Measurements from ENCODE around the gene SPATA21. TPM values are rescaled to one million over a fixed set of nuclear protein-coding genes. Genes with fewer than 3 reads are reported as not detected.
"Not testable (repeated sequence)": the region's sequence is repeated elsewhere in the genome, so short reads cannot be mapped to it uniquely, and the experiment has no call there.

SPATA21 gene
- polyA plus RNA-seq, 1 donor from 2014 or later: not detected

DNA sequence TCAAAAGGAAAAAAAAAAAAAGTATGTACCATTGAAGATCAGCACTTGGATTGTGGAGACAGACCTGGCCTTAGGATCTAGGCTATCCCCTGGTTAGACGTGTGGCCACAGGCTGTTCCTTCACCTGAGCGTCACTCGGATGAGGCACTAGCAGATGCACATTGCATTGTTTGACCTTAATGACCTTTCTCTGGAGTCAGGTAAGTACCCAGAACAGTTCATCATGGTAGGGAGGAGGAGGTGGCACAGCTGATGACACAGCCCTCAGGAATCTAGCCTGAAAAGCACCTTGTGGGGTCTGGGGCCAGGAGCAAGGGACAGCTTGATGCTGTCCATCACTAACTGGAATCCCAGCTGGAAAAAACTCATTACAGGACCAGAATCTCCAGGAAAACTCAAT lies 24.5 kb upstream of the SPATA21 start:
- Mint-ChIP-seq H3K4me3 (no peak overlapping the region), H3K27me3 (no peaks in the 10 kb centered on the region), H3K27ac (peak overlapping the region in 1 of 3 donors; percentile 85), H3K36me3 (peaks cover 4% of the 10 kb centered on the region), H3K9me3 (no peaks in the 10 kb centered on the region), H3K4me1 (peaks cover 0 to 9% (median 0%) of the 10 kb centered on the region in 3 donors)

DNA sequence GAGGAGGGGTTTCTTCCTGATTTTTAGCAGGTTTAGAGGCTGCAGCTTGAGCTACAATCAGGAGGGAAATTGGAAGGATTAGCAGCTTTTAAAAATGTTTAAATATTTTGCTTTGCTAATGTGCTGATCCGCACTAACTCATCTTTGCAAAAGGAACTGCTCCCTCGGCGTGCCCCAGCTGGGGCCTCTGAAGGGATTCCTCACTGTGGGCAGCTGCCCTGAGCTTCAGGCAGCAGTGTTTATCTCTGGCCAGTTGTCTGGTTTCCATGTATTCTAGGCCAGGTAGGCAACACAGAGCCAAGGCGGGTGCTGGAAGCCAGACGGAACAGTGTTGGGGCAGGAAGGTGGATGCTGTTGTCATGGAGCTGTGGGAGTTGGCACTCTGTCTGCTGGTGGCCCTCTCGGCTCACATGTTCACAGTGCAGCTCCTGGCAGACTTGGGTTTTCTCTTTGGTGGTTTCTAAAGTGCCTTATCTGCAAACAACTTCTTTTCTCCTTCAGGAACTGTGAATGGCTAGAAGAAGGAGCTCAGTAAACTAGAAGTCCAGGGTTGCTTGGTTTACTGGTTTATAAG lies 22.2 kb upstream of the SPATA21 start:
- no peaks in the 10 kb centered on the region for H3K36me3 Mint-ChIP-seq
- no peaks in the 10 kb centered on the region for H3K9me3 Mint-ChIP-seq
- peaks cover 0 to 7% (median 0%) of the 10 kb centered on the region in 3 donors for H3K4me1 Mint-ChIP-seq
- H3K27me3 Mint-ChIP-seq: no peaks in the 10 kb centered on the region
- no peak overlapping the region for H3K4me3 Mint-ChIP-seq
- no peak overlapping the region for H3K27ac Mint-ChIP-seq

DNA sequence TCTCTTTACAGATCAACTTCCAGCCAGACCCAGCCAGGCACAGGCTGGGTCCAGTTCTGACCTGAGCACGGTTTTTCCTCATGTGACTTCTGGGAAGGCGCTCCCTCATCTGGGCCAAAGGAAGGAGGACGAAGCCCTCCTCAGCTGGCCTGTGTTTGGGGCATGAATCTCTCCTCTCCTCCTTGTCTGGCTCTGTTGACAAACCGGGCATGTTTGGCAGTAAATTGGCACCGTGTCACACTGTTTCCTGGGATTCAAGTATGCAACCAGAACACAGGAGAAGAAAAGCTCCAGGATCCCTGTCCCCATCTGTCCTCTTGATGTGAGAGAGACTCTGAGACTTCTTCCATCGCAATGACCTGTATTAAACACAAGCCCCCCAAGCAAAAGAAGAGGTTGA lies 21.6 kb upstream of the SPATA21 start:
- H3K4me3 Mint-ChIP-seq: no peak overlapping the region
- H3K27ac Mint-ChIP-seq: no peak overlapping the region
- no peaks in the 10 kb centered on the region for H3K36me3 Mint-ChIP-seq
- no peaks in the 10 kb centered on the region for H3K9me3 Mint-ChIP-seq
- no peaks in the 10 kb centered on the region for H3K27me3 Mint-ChIP-seq
- H3K4me1 Mint-ChIP-seq: peaks cover 0 to 7% (median 0%) of the 10 kb centered on the region in 3 donors

DNA sequence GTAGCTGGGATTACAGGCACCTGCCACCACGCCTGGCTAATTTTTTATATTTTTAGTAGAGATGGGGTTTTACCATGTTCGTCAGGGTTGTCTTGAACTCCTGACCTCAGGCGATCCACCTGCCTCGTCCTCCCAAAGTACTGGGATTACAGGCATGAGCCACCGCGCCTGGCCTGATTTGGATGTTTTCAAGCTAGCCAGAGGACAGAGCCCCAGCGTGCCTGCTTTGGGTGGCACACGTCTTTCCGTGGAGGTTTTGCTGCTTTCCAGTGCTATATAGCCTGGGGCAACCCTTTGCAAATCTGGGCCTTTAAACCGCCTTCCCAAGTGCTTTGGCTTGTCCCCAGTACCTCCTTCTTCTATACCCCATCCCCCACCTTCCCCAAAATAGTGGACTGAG lies 18.9 kb upstream of the SPATA21 start:
- H3K4me3 Mint-ChIP-seq, H3K9me3 Mint-ChIP-seq, H3K36me3 Mint-ChIP-seq, H3K27me3 Mint-ChIP-seq: not testable (repeated sequence)
- peaks cover 5 to 11% (median 11%) of the 10 kb centered on the region in 3 donors for H3K4me1 Mint-ChIP-seq
- peak overlapping the region in 1 of 3 donors; percentile 14 for H3K27ac Mint-ChIP-seq

DNA sequence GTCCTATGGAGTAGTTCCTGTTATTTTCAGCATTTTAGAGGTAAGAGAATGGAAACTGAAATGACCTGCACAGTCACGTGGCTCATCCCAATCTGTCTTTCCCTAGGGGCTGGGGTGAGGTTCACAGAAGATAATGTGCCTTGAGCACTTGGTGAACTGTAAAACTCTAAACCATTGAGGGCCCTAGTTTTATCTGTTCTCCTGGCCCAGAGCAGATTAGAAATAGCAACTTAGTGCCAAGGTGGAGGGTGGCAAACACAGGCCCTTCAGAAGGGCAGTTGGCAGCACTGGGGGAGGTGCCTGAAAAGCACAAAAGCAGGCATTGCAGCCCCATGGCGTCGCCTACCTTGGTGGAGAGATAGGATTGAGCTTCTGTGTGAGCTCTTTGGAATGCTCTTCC lies 17.7 kb upstream of the SPATA21 start:
- H3K27ac Mint-ChIP-seq, H3K36me3 Mint-ChIP-seq, H3K9me3 Mint-ChIP-seq, H3K4me3 Mint-ChIP-seq, H3K27me3 Mint-ChIP-seq: not testable (repeated sequence)
- H3K4me1 Mint-ChIP-seq: peaks cover 8 to 18% (median 11%) of the 10 kb centered on the region in 3 donors

DNA sequence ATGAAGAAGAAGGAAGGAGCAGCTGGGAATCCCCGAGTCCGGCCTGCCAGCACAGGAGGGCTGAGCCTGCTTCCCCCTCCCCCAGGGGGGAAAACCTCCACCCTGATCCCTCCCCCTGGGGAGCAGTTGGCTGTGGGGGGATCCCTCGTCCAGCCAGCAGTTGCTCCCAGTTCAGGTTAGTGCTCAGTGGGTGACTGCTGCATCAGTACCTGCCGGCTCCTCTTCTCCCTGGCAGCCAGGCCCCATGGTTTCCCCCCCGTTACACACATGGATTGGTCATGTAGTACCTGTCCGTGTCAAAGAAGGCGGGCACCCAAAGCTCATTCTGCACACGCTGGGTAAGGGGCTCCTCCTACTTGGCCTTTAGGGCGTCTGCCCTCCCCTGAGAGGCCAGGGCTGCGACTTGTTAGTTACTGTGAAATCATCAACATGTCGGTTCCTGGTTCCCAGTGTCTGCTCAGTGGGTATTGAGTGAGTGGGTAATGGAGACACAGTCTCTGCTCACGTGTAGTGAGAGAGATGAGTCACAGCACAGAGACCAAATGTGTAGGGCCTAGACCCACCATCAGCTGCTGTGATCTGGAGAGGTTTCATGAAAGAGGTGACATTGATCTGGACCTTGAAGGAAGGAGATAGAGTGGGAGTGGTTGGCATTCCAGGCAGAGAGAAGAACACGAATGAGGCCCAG lies 14.8 kb upstream of the SPATA21 start:
- peak overlapping the region in 2 of 4 donors; percentile 5 to 22 for H3K4me3 Mint-ChIP-seq
- H3K27ac Mint-ChIP-seq: peak overlapping the region in 2 of 3 donors; percentile 48 to 79

DNA sequence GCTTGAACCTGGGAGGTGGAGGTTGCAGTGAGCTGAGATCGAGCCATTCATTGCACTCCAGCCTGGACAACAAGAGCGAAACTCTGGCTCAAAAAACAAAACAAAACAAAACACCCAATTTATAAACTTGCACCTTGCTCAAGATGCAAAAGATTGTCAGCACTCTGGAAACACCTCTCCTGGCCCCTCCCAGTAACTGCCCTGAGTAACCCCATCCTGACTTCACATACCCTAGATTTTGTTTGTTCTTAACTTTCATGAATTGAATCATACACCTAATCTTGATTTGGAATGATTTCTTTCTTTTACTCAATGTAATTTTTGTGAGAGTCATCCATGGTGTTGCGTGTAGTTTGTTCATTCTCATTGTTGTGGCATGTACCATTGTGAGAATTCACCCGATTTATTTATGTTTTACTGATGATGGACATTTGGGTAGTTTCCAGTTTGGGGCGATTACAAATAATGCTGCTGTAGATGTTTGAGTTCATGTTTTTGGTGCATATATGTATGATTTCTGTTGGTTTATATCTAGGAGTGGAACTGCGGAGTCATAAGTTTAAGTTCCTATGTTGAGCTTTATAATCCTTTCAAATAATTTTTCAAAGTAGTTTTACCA lies 13.7 kb upstream of the SPATA21 start:
- Mint-ChIP-seq H3K4me3 (peak overlapping the region in 3 of 4 donors; percentile 8 to 47 (median 14)), H3K27me3 (no peaks in the 10 kb centered on the region), H3K27ac (peak overlapping the region; percentile 20 to 79 (median 48)), H3K36me3 (peaks cover 2% of the 10 kb centered on the region), H3K9me3 (no peaks in the 10 kb centered on the region), H3K4me1 (peaks cover 8 to 24% (median 12%) of the 10 kb centered on the region in 3 donors)

More for the DNA sequence above, 14.8 kb upstream of the SPATA21 start:
- Mint-ChIP-seq H3K27me3 (no peaks in the 10 kb centered on the region), H3K36me3 (peaks cover 2% of the 10 kb centered on the region), H3K9me3 (no peaks in the 10 kb centered on the region), H3K4me1 (peaks cover 8 to 24% (median 12%) of the 10 kb centered on the region in 3 donors)

DNA sequence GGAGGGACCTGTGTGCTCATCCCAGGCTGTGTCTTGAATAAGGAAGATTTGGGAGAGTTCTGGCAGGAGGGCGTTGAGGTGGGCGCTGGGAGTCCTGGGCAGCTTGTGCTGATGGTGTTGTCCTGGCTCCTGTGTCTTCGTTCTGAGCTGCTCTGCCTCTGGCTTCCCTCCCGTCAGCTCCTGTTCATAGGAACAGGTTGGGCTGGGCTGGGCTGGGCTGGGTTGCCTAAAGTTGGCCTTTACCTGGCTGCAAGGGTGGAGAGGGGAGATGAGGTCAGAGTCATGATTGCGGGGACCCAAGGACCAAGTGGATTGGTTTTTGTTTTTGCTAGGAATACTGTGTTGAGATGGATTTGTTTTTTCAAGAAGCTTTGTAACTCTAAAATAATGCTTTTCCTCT lies 12.4 kb upstream of the SPATA21 start:
- Mint-ChIP-seq H3K27me3 (no peaks in the 10 kb centered on the region), H3K36me3 (peaks cover 2% of the 10 kb centered on the region), H3K4me1 (peaks cover 8 to 26% (median 12%) of the 10 kb centered on the region in 3 donors), H3K9me3 (no peaks in the 10 kb centered on the region), H3K27ac (no peak overlapping the region), H3K4me3 (no peak overlapping the region)

DNA sequence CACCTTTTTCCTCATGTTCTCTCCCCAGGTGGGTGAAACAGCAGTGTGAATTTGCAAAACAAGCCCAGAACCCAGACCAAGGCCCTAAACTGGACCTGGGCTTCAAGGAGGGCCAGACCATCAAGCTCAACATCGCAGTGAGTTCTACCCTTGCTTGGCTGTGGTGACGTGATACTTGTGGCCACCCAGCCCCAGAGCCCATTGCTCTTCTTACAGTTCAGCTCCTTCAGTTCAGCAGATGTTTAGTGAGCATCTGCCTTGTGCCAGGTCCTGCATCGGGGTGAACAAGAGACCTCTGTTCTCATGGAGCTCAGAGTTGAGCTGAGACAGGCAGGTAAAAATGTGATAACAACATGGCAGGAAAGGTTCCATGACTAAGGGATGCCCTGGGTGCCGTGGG lies 11.8 kb upstream of the SPATA21 start:
- Mint-ChIP-seq H3K36me3 (peaks cover 2% of the 10 kb centered on the region), H3K27ac (peak overlapping the region in 1 of 3 donors; percentile 18), H3K27me3 (no peaks in the 10 kb centered on the region), H3K4me1 (peaks cover 12 to 30% (median 16%) of the 10 kb centered on the region in 3 donors), H3K9me3 (no peaks in the 10 kb centered on the region), H3K4me3 (peak overlapping the region in 1 of 4 donors; percentile 67)

DNA sequence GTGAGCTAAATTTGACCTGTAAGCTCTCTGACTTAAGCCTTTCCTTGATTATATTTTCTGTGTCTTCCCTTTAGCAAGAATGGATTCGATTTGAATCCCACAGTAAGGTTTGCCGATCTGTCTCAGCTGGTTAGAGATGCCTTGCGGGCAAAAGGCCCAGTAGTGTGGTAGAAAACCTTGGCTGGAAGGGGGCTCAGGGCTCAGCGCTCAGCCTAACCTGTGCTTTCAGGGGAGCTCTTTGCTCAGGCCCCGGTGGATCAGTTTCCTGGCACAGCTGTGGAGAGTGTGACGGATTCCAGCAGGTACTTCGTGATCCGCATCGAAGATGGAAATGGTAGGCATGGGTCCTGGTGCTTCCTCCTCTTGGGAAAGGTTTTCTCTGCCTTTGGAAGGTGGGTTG lies 10.4 kb upstream of the SPATA21 start:
- no peaks in the 10 kb centered on the region for H3K27me3 Mint-ChIP-seq
- peaks cover 17 to 34% (median 21%) of the 10 kb centered on the region in 3 donors for H3K4me1 Mint-ChIP-seq
- H3K9me3 Mint-ChIP-seq: no peaks in the 10 kb centered on the region
- H3K36me3 Mint-ChIP-seq: peaks cover 2% of the 10 kb centered on the region
- peak overlapping the region in 1 of 4 donors; percentile 16 for H3K4me3 Mint-ChIP-seq
- peak overlapping the region in 2 of 3 donors; percentile 63 to 86 for H3K27ac Mint-ChIP-seq

DNA sequence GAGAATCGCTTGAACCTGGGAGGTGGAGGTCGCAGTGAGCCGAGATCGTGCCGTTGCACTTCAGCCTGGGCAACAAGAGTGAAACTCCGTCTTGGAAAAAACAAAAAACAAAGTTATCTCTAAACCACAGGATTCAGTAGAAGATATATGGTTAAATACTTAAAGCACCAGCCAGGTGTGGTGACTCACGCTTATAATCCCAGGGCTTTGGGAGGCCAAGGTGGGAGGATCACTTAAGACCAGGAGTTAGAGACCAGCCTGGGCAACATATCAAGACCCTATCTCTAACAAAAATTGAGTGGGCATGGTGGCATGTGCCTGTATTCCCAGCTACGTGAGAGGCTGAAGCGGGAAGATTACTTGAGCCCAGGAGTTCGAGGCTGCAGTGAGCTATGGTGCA lies 8.9 kb upstream of the SPATA21 start:
- H3K9me3 Mint-ChIP-seq: no peaks in the 10 kb centered on the region
- no peak overlapping the region for H3K27ac Mint-ChIP-seq
- peaks cover 25 to 35% (median 25%) of the 10 kb centered on the region in 3 donors for H3K4me1 Mint-ChIP-seq
- no peaks in the 10 kb centered on the region for H3K27me3 Mint-ChIP-seq
- H3K4me3 Mint-ChIP-seq: no peak overlapping the region
- peaks cover 2% of the 10 kb centered on the region for H3K36me3 Mint-ChIP-seq

DNA sequence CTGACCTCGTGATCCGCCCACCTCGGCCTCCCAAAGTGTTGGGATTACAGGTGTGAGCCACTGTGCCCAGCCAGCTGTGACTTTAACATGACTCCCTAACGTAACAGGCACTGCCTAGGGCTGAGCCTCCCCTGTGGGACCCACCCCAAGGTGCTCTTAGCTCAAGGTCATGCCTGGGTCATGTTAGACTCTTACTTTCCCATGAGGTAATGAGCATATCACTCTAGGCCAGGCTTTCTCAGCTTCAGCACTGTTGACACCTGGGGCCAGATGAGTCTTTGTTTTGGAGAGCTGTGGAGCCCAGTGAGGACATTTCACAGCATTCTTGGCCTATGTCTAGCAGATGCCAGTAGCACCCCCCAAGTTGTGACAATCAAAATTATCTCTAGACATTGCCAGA lies 7.8 kb upstream of the SPATA21 start:
- Mint-ChIP-seq H3K36me3 (no peaks in the 10 kb centered on the region), H3K4me1 (peaks cover 28 to 35% (median 30%) of the 10 kb centered on the region in 3 donors), H3K27ac (peak overlapping the region in 1 of 3 donors; percentile 91), H3K27me3 (no peaks in the 10 kb centered on the region), H3K4me3 (no peak overlapping the region), H3K9me3 (no peaks in the 10 kb centered on the region)

DNA sequence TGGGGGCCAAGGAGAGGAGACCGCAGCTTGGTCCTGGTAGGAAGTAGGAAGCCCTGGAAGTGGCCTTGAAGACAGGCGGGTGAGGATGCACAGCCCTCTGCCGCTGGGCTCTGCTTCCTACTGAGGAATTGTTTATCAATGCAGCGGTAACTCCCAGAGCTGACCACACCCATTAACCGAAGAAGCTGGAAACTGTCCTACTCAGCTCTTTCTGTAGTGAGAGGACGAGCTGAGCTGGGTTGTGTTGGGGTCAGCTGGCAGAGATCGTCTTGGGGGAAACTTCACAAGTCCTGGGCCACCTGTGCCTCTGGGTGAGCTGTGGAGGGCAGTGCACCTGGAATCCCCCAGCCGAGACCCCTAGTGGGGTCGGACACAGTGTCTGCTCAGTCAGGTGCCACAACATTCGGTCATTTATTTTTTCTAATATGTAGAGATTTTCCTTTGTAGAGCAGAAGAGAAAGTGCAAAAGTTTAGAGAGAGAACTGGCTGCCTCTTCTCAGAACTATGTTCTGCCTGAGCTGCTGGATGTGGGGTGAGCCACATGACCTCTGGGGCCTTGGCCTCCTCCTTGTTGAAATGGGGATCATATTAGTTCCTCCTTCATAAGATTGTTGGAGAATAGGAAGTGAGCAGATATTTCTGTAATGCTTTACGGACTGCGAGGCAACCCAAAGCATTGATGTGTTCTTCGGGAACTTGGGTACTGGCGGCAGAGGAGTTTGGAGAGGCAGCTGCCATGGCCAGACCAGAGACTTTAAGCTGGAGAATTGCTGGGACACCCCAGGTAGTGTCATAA lies 6.9 kb upstream of the SPATA21 start:
- peak overlapping the region in 1 of 4 donors; percentile 35 for H3K4me3 Mint-ChIP-seq
- H3K9me3 Mint-ChIP-seq: no peaks in the 10 kb centered on the region
- peaks cover 29 to 32% (median 29%) of the 10 kb centered on the region in 3 donors for H3K4me1 Mint-ChIP-seq
- H3K27me3 Mint-ChIP-seq: no peaks in the 10 kb centered on the region
- H3K27ac Mint-ChIP-seq: peak overlapping the region in 2 of 3 donors; percentile 3 to 91
- H3K36me3 Mint-ChIP-seq: no peaks in the 10 kb centered on the region

DNA sequence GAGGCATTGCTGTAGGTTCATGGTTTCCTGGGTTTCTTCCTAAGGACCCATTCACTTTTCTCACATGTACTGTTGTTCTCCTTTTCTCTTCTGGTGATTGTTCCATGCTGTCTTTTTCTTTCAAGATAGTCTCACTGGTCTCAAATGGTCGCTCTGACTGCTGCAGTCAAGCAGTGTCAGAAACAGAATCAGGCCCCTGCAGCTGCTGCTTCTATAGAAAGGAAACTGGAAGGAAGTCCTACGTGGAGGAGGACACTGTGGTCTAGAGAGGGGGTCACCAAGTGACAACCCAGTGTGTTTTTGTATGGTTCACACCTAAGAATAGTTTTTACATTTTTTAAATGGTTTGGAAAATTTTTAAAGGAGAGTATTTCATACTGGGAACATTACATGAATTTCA lies 5.7 kb upstream of the SPATA21 start:
- Mint-ChIP-seq H3K9me3 (no peaks in the 10 kb centered on the region), H3K4me3 (peak overlapping the region in 3 of 4 donors; percentile 18 to 100 (median 76)), H3K4me1 (peaks cover 28 to 32% (median 29%) of the 10 kb centered on the region in 3 donors), H3K27me3 (no peaks in the 10 kb centered on the region), H3K36me3 (no peaks in the 10 kb centered on the region), H3K27ac (peak overlapping the region in 1 of 3 donors; percentile 97)

DNA sequence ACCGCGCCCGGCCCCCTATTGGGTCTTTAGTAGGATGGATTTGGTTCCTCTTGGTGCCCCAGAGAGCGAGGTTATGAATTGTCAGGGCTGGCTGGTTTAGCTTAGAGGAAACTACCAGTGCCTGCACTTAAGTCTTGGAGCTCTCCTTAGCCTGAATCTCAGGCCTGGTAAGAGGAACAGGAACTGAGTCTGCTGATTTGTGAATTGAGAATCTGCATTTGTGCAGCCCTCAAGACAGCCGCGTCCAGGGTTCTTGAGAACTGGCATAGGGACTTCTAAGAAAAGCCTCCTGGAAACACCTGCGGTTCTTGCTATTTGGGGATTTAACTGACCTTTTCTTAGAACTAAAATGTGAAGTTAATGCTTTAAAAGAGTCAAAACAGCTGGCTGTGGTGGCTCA lies 5.0 kb upstream of the SPATA21 start:
- Mint-ChIP-seq H3K4me3 (peak overlapping the region; percentile 76 to 100 (median 95)), H3K9me3 (no peaks in the 10 kb centered on the region), H3K36me3 (no peaks in the 10 kb centered on the region), H3K27ac (peak overlapping the region; percentile 97 to 98 (median 97)), H3K4me1 (peaks cover 26 to 32% (median 29%) of the 10 kb centered on the region in 3 donors), H3K27me3 (no peaks in the 10 kb centered on the region)
